ENCODE results near the gene TNFRSF4.
"Not testable (repeated sequence)": the region's sequence is repeated elsewhere in the genome, so short reads cannot be mapped to it uniquely, and the experiment has no call there.

DNA sequence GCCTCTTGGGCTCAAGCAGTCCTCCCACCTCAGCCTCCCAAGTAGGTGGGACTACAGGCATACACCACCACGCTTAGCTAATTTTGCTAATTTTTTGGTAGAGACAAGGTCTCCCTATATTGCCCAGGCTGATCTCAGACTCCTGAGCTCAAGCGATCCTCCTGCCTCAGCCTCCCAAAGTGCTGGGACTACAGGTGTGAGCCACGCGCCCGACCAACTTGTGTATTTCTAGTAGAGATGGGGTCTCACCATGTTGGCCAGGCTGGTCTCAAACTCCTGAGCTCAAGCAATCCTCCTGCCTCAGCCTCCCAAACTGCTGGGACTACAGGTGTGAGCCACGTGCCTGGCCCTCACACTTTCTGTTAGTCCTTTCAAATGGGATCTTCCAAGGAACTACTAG is 18.2 kb downstream of the TNFRSF4 start:
- not testable (repeated sequence) for TF ChIP-seq POLR2A (IDR thresholded peaks at IDR 0.05)
- TF ChIP-seq, protein P1, sequence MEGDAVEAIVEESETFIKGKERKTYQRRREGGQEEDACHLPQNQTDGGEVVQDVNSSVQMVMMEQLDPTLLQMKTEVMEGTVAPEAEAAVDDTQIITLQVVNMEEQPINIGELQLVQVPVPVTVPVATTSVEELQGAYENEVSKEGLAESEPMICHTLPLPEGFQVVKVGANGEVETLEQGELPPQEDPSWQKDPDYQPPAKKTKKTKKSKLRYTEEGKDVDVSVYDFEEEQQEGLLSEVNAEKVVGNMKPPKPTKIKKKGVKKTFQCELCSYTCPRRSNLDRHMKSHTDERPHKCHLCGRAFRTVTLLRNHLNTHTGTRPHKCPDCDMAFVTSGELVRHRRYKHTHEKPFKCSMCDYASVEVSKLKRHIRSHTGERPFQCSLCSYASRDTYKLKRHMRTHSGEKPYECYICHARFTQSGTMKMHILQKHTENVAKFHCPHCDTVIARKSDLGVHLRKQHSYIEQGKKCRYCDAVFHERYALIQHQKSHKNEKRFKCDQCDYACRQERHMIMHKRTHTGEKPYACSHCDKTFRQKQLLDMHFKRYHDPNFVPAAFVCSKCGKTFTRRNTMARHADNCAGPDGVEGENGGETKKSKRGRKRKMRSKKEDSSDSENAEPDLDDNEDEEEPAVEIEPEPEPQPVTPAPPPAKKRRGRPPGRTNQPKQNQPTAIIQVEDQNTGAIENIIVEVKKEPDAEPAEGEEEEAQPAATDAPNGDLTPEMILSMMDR (IDR thresholded peaks at IDR 0.05), result not testable (repeated sequence)

Measured in lower leg skin (tissue), 3 donors.